Esophagus squamous epithelium (tissue), 5 donors: ENCODE measurements around the gene SLC24A3. TPM values are rescaled to one million over a fixed set of nuclear protein-coding genes. Genes with fewer than 3 reads are reported as not detected.

Source experiments
- DNase-seq: peaks from one replicate; lab custom pipeline; 2025; lab: John Stamatoyannopoulos, UW
- H3K27ac ChIP-seq, 4 donors: fragments of 200-600 bp; sonication (generic); one replicate each; pipeline ENCODE4 v1.5.1; 2016 to 2019; ENCODE audit warnings: mild to moderate bottlenecking in 1 of 4
- H3K27me3 ChIP-seq, 4 donors: fragments of 200-600 bp; sonication (generic); 1 replicate in 3 of 4; 2 replicates in 1 of 4; pipeline versions ENCODE4 v1.5.1 to v1.6.0; 2017 to 2021; ENCODE audit warnings: antibody characterized with exemption in 1 of 4
- H3K36me3 ChIP-seq, 3 donors: fragments of 200-600 bp; sonication (generic); one replicate each; pipeline ENCODE4 v1.5.1; 2016 to 2019
- H3K4me1 ChIP-seq, 3 donors: fragments of 200-600 bp; sonication (generic); one replicate each; pipeline ENCODE4 v1.5.1; 2017 to 2019
- H3K4me3 ChIP-seq, 4 donors: fragments of 200-600 bp; sonication (generic); 1 replicate in 3 of 4; 2 replicates in 1 of 4; pipeline ENCODE4 v1.5.1; 2016 to 2019; ENCODE audit warnings: mild to moderate bottlenecking in 2 of 4, moderate library complexity in 1 of 4
- H3K9me3 ChIP-seq, 3 donors: fragments of 200-600 bp; sonication (generic); one replicate each; pipeline ENCODE4 v1.5.1; 2016 to 2019
- POLR2A ChIP-seq, 4 donors: fragments of 450-650 bp; IDR thresholded peaks; one replicate each; pipeline ENCODE4 v1.6.1; 2017; ENCODE audit warnings: antibody characterized with exemption in 4 of 4, mild to moderate bottlenecking in 4 of 4, moderate library complexity in 3 of 4
- WGBS, 2 donors: methylation state at CpG; one replicate each; pipeline ENCODE4 v1.1.5; 2018; 5-methylcytosine and 5-hydroxymethylcytosine counted together
- intact Hi-C: fragments of 100-400 bp; cut with DNase I; formaldehyde crosslinking; loops from one replicate; pipeline ENCODE4 v1.15.0; 2022
- total RNA-seq, 4 donors: library from RNA; depleted of rRNA; stranded (reverse); fragments of >200 nt; gene quantifications; one replicate each; pipeline ENCODE4 v1.1.0, GENCODE V29; 2016
- TF ChIP-seq, protein P1 (sequence below), 6 experiments: fragments of 450-650 bp in 4 of 6; fragments of 200-600 bp in 2 of 6; sonication (generic) in 2 of 6; IDR thresholded peaks; one replicate each; pipeline ENCODE4 v1.5.1; 2016 to 2019; ENCODE audit warnings: antibody characterized with exemption in 6 of 6, mild to moderate bottlenecking in 4 of 6, moderate library complexity in 4 of 6
- donor health status: DM: yes; HTN: yes; CAD: no.

Gene SLC24A3
- total RNA-seq, 4 donors from 2014 or later: 3.0 to 8.2 (median 6.1) TPM

DNA sequence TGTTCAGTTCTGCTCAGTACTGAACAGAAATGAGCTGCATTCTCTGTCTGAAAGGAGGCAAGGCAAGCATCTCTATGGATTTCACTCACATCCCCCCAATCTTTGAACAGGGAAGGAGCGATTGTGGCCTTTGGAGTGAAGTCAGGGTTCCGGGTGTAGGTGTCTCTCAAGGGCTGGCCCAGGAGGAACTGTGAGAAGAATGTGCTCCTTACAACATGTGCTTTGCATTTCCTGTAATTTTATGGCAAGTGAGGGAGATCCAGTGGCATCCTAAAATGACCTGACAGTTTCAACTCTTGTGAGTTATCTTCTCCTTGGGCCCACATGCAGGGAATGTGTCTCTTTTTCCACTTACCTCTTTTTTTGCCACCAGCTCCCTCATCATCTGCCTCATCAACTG lies 482.6 kb downstream of the SLC24A3 start:
- Histone ChIP-seq H3K36me3 (peaks cover 0 to 11% (median 0%) of the 10 kb centered on the region in 3 donors), H3K27ac (no peak overlapping the region), H3K4me1 (peaks cover 0 to 11% (median 0%) of the 10 kb centered on the region in 3 donors), H3K9me3 (no peaks in the 10 kb centered on the region), H3K27me3 (no peaks in the 10 kb centered on the region), H3K4me3 (no peak overlapping the region)
- no peak for DNase-seq
- TF ChIP-seq POLR2A (IDR thresholded peaks at IDR 0.05): no peak
- 66 to 83% methylated on average over 2 of the region's 2 CpGs for WGBS, 2 donors
- intact Hi-C loops: loop anchor here (10.0 kb wide), 1 partner anchor 90 kb away; no protein-coding TSS in a partner anchor

DNA sequence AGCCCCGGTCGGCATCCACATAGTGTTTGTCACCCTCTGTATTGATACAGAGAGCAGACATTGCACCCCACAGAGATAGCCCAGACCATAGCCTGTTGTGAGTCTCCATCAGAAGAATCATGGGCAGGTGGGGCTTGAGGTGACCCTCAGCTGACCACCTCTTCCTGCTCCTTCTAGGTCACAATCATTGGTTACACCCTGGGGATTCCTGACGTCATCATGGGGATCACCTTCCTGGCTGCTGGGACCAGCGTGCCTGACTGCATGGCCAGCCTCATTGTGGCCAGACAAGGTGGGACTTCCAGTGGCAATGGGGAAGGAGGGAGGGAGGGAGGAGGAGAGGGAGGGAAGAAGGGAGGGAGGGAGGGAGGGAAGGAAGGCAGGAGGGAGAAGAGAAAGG lies 484.2 kb downstream of the SLC24A3 start:
- TF ChIP-seq, protein P1, sequence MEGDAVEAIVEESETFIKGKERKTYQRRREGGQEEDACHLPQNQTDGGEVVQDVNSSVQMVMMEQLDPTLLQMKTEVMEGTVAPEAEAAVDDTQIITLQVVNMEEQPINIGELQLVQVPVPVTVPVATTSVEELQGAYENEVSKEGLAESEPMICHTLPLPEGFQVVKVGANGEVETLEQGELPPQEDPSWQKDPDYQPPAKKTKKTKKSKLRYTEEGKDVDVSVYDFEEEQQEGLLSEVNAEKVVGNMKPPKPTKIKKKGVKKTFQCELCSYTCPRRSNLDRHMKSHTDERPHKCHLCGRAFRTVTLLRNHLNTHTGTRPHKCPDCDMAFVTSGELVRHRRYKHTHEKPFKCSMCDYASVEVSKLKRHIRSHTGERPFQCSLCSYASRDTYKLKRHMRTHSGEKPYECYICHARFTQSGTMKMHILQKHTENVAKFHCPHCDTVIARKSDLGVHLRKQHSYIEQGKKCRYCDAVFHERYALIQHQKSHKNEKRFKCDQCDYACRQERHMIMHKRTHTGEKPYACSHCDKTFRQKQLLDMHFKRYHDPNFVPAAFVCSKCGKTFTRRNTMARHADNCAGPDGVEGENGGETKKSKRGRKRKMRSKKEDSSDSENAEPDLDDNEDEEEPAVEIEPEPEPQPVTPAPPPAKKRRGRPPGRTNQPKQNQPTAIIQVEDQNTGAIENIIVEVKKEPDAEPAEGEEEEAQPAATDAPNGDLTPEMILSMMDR (IDR thresholded peaks at IDR 0.05): no peak
- no peak for TF ChIP-seq POLR2A (IDR thresholded peaks at IDR 0.05)
- H3K27ac ChIP-seq: no peak overlapping the region
- no peaks in the 10 kb centered on the region for H3K27me3 ChIP-seq
- 81 to 91% methylated on average over 2 to 3 of the region's 4 CpGs for WGBS, 2 donors
- intact Hi-C loops: loop anchor here (10.0 kb wide), 1 partner anchor 88 kb away; no protein-coding TSS in a partner anchor
- H3K36me3 ChIP-seq: peaks cover 0 to 13% (median 0%) of the 10 kb centered on the region in 3 donors
- peaks cover 0 to 11% (median 0%) of the 10 kb centered on the region in 3 donors for H3K4me1 ChIP-seq
- DNase-seq: no peak
- H3K4me3 ChIP-seq: no peak overlapping the region
- no peaks in the 10 kb centered on the region for H3K9me3 ChIP-seq

DNA sequence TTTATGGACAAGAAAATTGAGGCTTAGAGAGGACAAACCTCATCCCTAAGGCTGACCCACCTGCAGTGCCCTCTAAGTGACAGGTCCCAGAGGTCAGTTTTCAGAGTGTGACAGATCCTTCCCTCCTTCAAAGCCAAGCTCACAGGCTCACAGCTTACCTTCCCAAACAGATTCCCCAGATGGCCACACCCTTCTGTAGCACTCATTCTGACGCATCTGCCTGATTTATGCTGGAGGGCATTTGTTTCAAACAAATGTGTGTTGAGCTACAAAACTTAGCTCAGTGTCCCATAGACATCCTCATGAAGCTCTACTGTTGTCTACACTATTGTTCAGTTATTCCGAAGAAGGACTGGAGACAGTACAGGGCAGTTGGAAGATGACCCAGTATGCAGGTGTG lies 485.0 kb downstream of the SLC24A3 start:
- Histone ChIP-seq H3K4me1 (peaks cover 0 to 9% (median 0%) of the 10 kb centered on the region in 3 donors), H3K27ac (no peak overlapping the region), H3K9me3 (peaks cover 0 to 2% (median 0%) of the 10 kb centered on the region in 3 donors), H3K36me3 (peaks cover 0 to 13% (median 0%) of the 10 kb centered on the region in 3 donors), H3K4me3 (no peak overlapping the region), H3K27me3 (no peaks in the 10 kb centered on the region)
- 73 to 88% methylated on average over 1 to 2 of the region's 2 CpGs for WGBS, 2 donors
- no peak for DNase-seq
- no peak for TF ChIP-seq POLR2A (IDR thresholded peaks at IDR 0.05)
- TF ChIP-seq, protein P1 (IDR thresholded peaks at IDR 0.05): no peak
- intact Hi-C loops: loop anchor here (10.0 kb wide), 1 partner anchor 87 kb away; no protein-coding TSS in a partner anchor

DNA sequence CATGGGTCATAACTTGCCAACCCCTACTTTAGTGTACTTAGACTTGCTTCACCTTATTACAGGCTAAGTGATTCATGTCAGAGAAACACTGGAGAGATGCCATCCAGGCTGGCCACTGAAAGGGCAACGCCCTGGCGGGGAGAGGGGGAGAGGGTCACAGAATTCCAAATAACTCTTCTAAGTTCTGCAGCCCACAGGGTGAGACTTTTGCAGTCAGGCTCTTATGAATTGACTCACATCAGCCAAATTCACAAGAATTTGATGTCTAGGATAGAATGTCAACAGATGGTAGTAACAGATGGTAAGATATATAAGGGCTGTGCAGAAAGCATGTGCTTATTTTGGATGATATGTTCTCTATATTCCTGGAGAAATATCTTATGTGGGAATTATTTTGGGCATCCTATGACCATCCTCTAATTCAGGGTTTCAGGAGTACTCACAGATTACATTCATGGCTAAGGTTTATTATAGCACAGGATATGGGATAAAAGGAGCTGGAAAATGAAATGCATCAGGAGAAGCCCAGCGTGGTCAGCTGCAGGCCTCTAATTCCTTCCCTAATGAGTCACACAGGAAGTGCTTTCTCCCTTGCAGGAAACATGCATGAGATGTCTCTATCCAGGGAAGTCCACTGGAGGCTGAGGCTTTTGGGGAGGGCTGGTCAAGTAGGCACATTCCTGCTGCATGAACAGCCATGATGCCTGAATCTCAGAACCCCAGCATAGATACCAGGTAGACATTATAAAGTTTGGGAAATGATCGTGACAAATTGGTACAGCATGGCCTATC lies 486.9 kb downstream of the SLC24A3 start:
- Histone ChIP-seq H3K27ac (no peak overlapping the region), H3K4me1 (no peaks in the 10 kb centered on the region), H3K36me3 (peaks cover 0 to 13% (median 0%) of the 10 kb centered on the region in 3 donors), H3K4me3 (no peak overlapping the region), H3K27me3 (no peaks in the 10 kb centered on the region), H3K9me3 (peaks cover 0 to 7% (median 4%) of the 10 kb centered on the region in 3 donors)
- intact Hi-C loops: loop anchor here (10.0 kb wide), 1 partner anchor 85 kb away; no protein-coding TSS in a partner anchor
- DNase-seq: no peak
- WGBS, 2 donors: 75 to 83% methylated on average over 2 to 4 of the region's 4 CpGs
- no peak for TF ChIP-seq POLR2A (IDR thresholded peaks at IDR 0.05)
- TF ChIP-seq, protein P1 (IDR thresholded peaks at IDR 0.05): no peak

DNA sequence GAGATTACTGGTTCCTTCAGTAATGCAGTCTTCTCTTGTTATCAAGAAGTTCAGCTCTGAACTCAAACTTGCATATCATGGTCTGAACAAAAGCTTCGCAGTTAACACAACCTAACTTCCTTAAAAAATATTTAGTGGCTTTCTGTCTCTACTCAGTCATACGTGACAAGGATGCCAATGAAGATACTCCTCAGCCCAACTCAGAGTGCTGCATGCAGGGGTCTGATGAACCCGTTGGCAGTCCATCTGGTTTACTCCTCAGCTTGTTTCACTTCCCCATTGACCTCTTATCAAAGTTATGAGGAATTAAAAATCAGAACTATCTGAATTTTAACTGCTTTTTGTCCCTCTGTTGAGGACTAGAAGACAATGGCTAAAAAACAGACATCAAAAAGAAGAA lies 489.0 kb downstream of the SLC24A3 start:
- TF ChIP-seq, protein P1 (IDR thresholded peaks at IDR 0.05): no peak
- no peak for TF ChIP-seq POLR2A (IDR thresholded peaks at IDR 0.05)
- peaks cover 0 to 7% (median 4%) of the 10 kb centered on the region in 3 donors for H3K9me3 ChIP-seq
- no peak overlapping the region for H3K4me3 ChIP-seq
- no peak for DNase-seq
- no peaks in the 10 kb centered on the region for H3K27me3 ChIP-seq
- H3K27ac ChIP-seq: no peak overlapping the region
- H3K36me3 ChIP-seq: peaks cover 0 to 13% (median 0%) of the 10 kb centered on the region in 3 donors
- intact Hi-C loops: no loop called here
- no peaks in the 10 kb centered on the region for H3K4me1 ChIP-seq
- WGBS, 2 donors: 69 to 96% methylated on average over 3 of the region's 3 CpGs
